CD14-positive monocyte (primary cell): Measurements from ENCODE around the gene HES4. TPM values are rescaled to one million over a fixed set of nuclear protein-coding genes. Genes with fewer than 3 reads are reported as not detected.

Source experiments
- DNase-seq, 3 donors: peaks; one replicate each; pipeline ENCODE4 v3.0.0-alpha.2; 2011 to 2022
- H2AFZ ChIP-seq: 2 replicates; pipeline ENCODE4 v1.6.0; 2012; ENCODE audit warnings: mild to moderate bottlenecking, low read depth, low read length, inconsistent platforms; ENCODE audit not compliant: insufficient read depth, poor library complexity, severe bottlenecking
- H3K27ac ChIP-seq, 2 donors: 1 replicate in 1 of 2; 2 replicates in 1 of 2; pipeline ENCODE4 v1.5.1; 2012 to 2013; ENCODE audit warnings: low read length in 2 of 2, control low read depth in 1 of 2, inconsistent platforms in 1 of 2, low read depth in 1 of 2, mild to moderate bottlenecking in 1 of 2
- H3K27me3 ChIP-seq, 2 donors: one replicate each; pipeline versions ENCODE4 v1.6.0 to v1.6.1; 2011 to 2013; ENCODE audit warnings: low read length in 2 of 2; ENCODE audit not compliant: control insufficient read depth in 2 of 2, insufficient read depth in 2 of 2
- H3K36me3 ChIP-seq, 2 donors: replicated peaks in 1 of 2; 1 replicate in 1 of 2; 2 replicates in 1 of 2; pipeline versions ENCODE4 v1.5.1 to v1.6.1; 2012 to 2013; ENCODE audit warnings: low read length in 2 of 2, control low read depth in 1 of 2, inconsistent platforms in 1 of 2, mild to moderate bottlenecking in 1 of 2; ENCODE audit not compliant: insufficient read depth in 2 of 2, control insufficient read depth in 1 of 2
- H3K4me1 ChIP-seq, 2 donors: 1 replicate in 1 of 2; 2 replicates in 1 of 2; pipeline versions ENCODE4 v1.5.1 to v1.6.1; 2012 to 2013; ENCODE audit warnings: low read length in 2 of 2, control low read depth in 1 of 2, inconsistent platforms in 1 of 2, mild to moderate bottlenecking in 1 of 2, moderate library complexity in 1 of 2; ENCODE audit not compliant: insufficient read depth in 2 of 2, control insufficient read depth in 1 of 2
- H3K4me2 ChIP-seq: replicated peaks from 2 replicates; pipeline ENCODE3; 2012; ENCODE audit warnings: low read length, moderate library complexity, mild to moderate bottlenecking; ENCODE audit not compliant: poor library complexity, severe bottlenecking; ENCODE audit errors: extremely low read depth
- H3K4me3 ChIP-seq, 3 experiments: fragments of 200-600 bp in 1 of 3; sonication (generic) in 1 of 3; replicated peaks in 1 of 3; 1 replicate in 2 of 3; 2 replicates in 1 of 3; pipeline ENCODE4 v1.5.1; 2011 to 2013; ENCODE audit warnings: low read length in 3 of 3, mild to moderate bottlenecking in 3 of 3, control low read depth in 2 of 3, low read depth in 2 of 3, inconsistent platforms in 1 of 3, moderate library complexity in 1 of 3
- H3K79me2 ChIP-seq: 2 replicates; pipeline ENCODE4 v1.6.0; 2012; ENCODE audit warnings: mild to moderate bottlenecking, control low read depth, inconsistent platforms, low read length, moderate library complexity; ENCODE audit not compliant: insufficient read depth
- H3K9ac ChIP-seq: 2 replicates; pipeline ENCODE4 v1.6.0; 2017; ENCODE audit warnings: low read length, mild to moderate bottlenecking; ENCODE audit not compliant: insufficient read depth, poor library complexity, severe bottlenecking
- H3K9me3 ChIP-seq, 2 donors: replicated peaks in 1 of 2; 1 replicate in 1 of 2; 2 replicates in 1 of 2; pipeline versions ENCODE4 v1.5.1 to v1.6.1; 2012 to 2013; ENCODE audit warnings: low read length in 2 of 2, control low read depth in 1 of 2; ENCODE audit not compliant: control insufficient read depth in 1 of 2, insufficient read depth in 1 of 2
- H4K20me1 ChIP-seq: 2 replicates; pipeline ENCODE4 v1.6.0; 2012; ENCODE audit warnings: mild to moderate bottlenecking, low read length, control low read depth, moderate library complexity; ENCODE audit not compliant: insufficient read depth
- H3K27ac Mint-ChIP-seq, 7 donors: one replicate each; pipeline ENCODE4 v1.8.0; 2020; ENCODE audit warnings: mild to moderate bottlenecking in 7 of 7, mixed read lengths in 7 of 7, moderate library complexity in 6 of 7, inconsistent platforms in 2 of 7
- H3K27me3 Mint-ChIP-seq, 3 donors: one replicate each; pipeline ENCODE4 v1.8.0; 2021 to 2022; ENCODE audit warnings: low read depth in 3 of 3, mild to moderate bottlenecking in 3 of 3, mixed read lengths in 3 of 3, moderate library complexity in 3 of 3, inconsistent platforms in 1 of 3
- H3K36me3 Mint-ChIP-seq, 2 donors: one replicate each; pipeline ENCODE4 v1.8.0; 2020; ENCODE audit warnings: mixed read lengths in 2 of 2, inconsistent platforms in 1 of 2, mild to moderate bottlenecking in 1 of 2
- H3K4me1 Mint-ChIP-seq: one replicate; pipeline ENCODE4 v1.8.0; 2020; ENCODE audit warnings: mild to moderate bottlenecking, mixed read lengths
- H3K4me3 Mint-ChIP-seq, 2 donors: one replicate each; pipeline ENCODE4 v1.8.0; 2020; ENCODE audit warnings: mild to moderate bottlenecking in 2 of 2, mixed read lengths in 2 of 2, moderate library complexity in 1 of 2
- H3K9me3 Mint-ChIP-seq, 7 donors: one replicate each; pipeline ENCODE4 v1.8.0; 2020 to 2022; ENCODE audit warnings: mixed read lengths in 7 of 7, mild to moderate bottlenecking in 6 of 7, moderate library complexity in 6 of 7, inconsistent platforms in 2 of 7
- CTCF ChIP-seq: fragments of 200-600 bp; IDR thresholded peaks from one replicate; pipeline ENCODE4 v1.8.0; 2022; ENCODE audit warnings: antibody characterized with exemption, mild to moderate bottlenecking
- WGBS: methylation state at CpG from one replicate; pipeline ENCODE4 v1.1.5; 2013; ENCODE audit warnings: missing lambda C conversion rate; ENCODE audit not compliant: insufficient coverage; 5-methylcytosine and 5-hydroxymethylcytosine counted together
- intact Hi-C, 2 donors: fragments of 100-400 bp; cut with micrococcal nuclease; formaldehyde crosslinking; loops; one replicate each; pipeline versions ENCODE4 v1.15.0 to v1.15.1; 2023
- polyA plus RNA-seq, 3 donors: library from polyadenylated mRNA; depleted of rRNA in 1 of 3; unstranded in 2 of 3; stranded (reverse) in 1 of 3; fragments of 300-500 nt in 2 of 3; fragments of >200 nt in 1 of 3; fragmentation: Illumina TruSeq in 2 of 3; gene quantifications; 1 replicate in 2 of 3; 2 replicates in 1 of 3; pipeline ENCODE4 v1.2.3, GENCODE V29; 2012 to 2021

Gene HES4
- polyA plus RNA-seq, 3 donors: 1.4 to 26.8 (median 2.0) TPM

- peak overlapping the region in 2 of 3 experiments; percentile 52 to 94 for H3K4me3 ChIP-seq
Observed at GRCh38 chr1:961132-961669, 38.7 kb downstream of the HES4 start.

More at GRCh38 chr1:961132-961669, 38.7 kb downstream of the HES4 start:
- 40% methylated on average over 53 of the region's 56 CpGs for WGBS
- H3K9me3 ChIP-seq: no peaks in the 10 kb centered on the region
- H3K27ac ChIP-seq: no peak overlapping the region
- peak overlapping the region; percentile 58 to 67 for H3K4me3 Mint-ChIP-seq
- peaks cover 18% of the 10 kb centered on the region for H4K20me1 ChIP-seq
- peak overlapping the region; percentile 90 for H3K4me2 ChIP-seq
- peak overlapping the region; percentile 53 for H2AFZ ChIP-seq
- H3K27me3 ChIP-seq: peaks cover 0 to 14% of the 10 kb centered on the region in 2 donors
- DNase-seq: no peak
- H3K9me3 Mint-ChIP-seq: no peaks in the 10 kb centered on the region
- no peak overlapping the region for H3K27ac Mint-ChIP-seq
- TF ChIP-seq CTCF: no peak
- peaks cover 10 to 31% (median 17%) of the 10 kb centered on the region in 3 donors for H3K27me3 Mint-ChIP-seq
- peaks cover 9 to 10% of the 10 kb centered on the region in 2 donors for H3K36me3 ChIP-seq
- H3K9ac ChIP-seq: peak overlapping the region; percentile 75
- peaks cover 23 to 29% of the 10 kb centered on the region in 2 donors for H3K36me3 Mint-ChIP-seq
- peaks cover 27 to 54% of the 10 kb centered on the region in 2 donors for H3K4me1 ChIP-seq
- intact Hi-C loops: loop anchor here in 1 of 2 donors (10.0 kb wide), 1 partner anchor 56 kb away; no protein-coding TSS in a partner anchor
- peaks cover 23% of the 10 kb centered on the region for H3K79me2 ChIP-seq
- peaks cover 33% of the 10 kb centered on the region for H3K4me1 Mint-ChIP-seq
